Nucleus accumbens (tissue), 56 donors: ENCODE measurements around the gene UGP2.
A peak's percentile ranks its signal among the peaks of the same experiment; 100 is the strongest.
"Not testable (repeated sequence)": the region's sequence is repeated elsewhere in the genome, so short reads cannot be mapped to it uniquely, and the experiment has no call there.

Experiments used
- DNase-seq, 56 donors: peaks; one replicate each; lab custom pipeline; 2025; lab: John Stamatoyannopoulos, UW

Gene UGP2

GRCh38 chr2:63888490-63889402 lies 47.0 kb downstream of the UGP2 start:
- peak in 32 of 56 donors; percentile 1 to 54 (median 12) for DNase-seq

DNA sequence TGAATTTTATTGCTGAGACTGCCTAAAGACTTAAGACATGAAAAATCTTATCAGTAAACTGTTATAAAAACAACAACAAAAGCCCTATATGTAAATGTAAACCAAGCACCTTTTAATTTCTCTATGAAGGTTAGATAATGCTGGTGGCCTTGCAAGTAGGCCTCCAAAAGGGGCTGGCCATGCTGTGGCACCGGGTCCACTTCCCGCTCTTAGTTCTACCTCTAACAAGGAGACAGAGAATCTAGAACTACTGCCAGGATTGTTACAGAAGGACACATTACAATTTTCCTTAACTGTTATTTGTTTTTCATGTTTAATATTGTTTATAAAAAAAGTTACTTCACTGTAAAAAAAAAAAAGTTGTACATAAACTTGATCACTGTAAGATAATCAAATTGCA lies 49.0 kb downstream of the UGP2 start:
- no peak for DNase-seq

GRCh38 chr2:63891488-63892030 lies 49.9 kb downstream of the UGP2 start:
- peak in 4 of 56 donors; percentile 1 to 20 (median 14) for DNase-seq

- DNase-seq: no peak
Observed at GRCh38 chr2:63893163-63893562, 51.5 kb downstream of the UGP2 start.

DNA sequence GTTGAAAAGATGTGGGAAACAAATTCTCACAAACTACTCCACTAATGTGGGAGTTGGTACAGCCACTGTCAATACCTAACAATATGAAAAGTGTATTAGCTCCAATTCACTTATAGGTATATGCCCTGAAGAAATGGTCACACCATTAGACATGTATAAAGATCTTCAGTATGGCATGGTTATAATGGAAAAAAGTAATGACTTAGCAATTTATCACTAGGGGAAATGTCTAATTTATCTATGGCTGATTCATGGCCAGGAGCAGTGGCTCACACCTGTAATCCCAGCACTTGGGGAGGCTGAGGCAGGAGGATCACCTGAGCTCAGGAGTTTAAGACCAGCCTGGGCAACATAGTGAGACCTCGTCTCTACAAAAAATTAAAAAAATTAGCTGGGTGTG lies 52.5 kb downstream of the UGP2 start:
- no peak for DNase-seq

GRCh38 chr2:63898839-63899238 lies 57.1 kb downstream of the UGP2 start:
- no peak for DNase-seq

DNA sequence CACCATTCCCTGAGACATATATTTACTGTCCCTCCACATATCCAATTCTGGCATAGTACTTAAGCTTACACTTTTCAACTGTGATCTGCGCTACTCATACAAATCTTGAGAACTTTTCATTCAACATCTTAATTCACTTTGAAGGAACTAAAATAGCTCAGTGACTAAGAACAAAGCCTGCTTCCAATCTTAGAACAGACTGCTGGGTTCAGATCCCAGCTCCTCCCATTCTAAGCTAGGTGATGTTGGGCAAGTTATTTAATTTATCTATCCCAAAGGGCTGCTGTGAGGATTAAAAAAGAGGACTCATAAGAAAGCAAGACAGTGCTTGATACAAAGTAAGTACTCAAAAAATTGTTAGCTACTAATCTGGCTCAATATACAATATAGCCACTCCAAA lies 57.9 kb downstream of the UGP2 start:
- DNase-seq: peak in 2 of 56 donors; percentile 0 to 3

DNA sequence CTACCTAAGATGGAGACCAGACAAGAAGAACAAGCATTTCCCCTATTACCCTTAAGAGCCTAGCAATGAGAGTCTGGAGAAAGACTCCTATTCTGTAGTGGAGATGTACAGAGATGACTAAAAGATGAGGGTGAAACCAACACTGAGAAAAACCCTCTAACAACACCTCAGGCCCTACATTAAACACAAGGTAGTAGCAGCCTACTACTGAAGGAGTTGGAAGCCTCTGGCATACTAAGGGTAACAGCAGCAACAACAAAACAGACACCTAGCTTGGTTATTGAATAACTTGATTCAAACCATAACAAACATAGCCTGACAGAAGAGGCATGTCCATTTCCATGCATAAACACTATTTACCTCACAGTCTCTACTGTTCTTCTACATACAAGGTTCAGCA lies 60.5 kb downstream of the UGP2 start:
- no peak for DNase-seq

DNA sequence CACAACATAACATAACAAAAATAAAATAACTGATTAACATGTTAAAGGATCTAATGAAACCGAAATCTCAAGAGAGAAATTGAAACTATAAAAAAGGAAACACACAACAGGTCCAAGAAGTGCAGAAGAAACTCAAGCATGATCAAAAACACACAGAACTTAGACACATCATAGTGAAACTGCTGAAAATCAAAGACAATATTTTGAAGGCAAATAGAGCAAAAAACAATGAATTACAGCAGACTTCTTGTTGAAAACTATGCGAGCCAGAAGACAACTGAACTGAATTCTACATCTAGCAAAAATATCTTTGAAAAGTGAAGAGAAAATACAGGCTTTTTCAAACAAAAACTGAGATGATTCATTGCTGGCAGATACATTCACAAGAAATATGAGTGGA lies 61.3 kb downstream of the UGP2 start:
- DNase-seq: no peak

- no peak for DNase-seq
Observed at GRCh38 chr2:63914311-63914710, 72.6 kb downstream of the UGP2 start.

DNA sequence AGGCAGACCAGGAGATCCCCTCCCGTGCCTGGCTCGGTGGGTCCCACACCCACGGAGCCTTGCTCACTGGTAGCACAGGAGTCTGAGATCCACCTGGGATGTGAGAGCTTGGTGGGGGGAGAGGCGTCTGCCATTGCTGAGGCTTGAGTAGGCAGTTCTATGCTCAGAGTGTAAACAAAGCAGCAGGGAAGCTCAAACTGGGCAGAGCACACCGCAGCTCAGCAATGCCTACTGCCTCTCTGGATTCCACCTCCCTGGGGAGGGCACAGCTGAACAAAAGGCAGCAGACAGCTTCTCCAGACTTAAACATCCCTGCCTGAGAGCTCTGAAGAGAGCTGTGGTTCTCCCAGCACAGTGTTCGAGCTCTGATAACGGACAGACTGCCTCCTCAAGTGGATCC lies 85.1 kb downstream of the UGP2 start:
- no peak for DNase-seq

- DNase-seq: not testable (repeated sequence)
Observed at GRCh38 chr2:63932104-63932503, 90.4 kb downstream of the UGP2 start.
